HG02973 (cell line): ENCODE data around the gene TUFT1.
"Not testable (repeated sequence)": the region's sequence is repeated elsewhere in the genome, so short reads cannot be mapped to it uniquely, and the experiment has no call there.

Experiments
- ATAC-seq: cut with Tn5 transposase; IDR thresholded peaks from one replicate; pipeline ENCODE4 v1.9.1; 2021; ENCODE audit warnings: moderate library complexity; ENCODE audit not compliant: unreplicated experiment

TUFT1 gene

DNA sequence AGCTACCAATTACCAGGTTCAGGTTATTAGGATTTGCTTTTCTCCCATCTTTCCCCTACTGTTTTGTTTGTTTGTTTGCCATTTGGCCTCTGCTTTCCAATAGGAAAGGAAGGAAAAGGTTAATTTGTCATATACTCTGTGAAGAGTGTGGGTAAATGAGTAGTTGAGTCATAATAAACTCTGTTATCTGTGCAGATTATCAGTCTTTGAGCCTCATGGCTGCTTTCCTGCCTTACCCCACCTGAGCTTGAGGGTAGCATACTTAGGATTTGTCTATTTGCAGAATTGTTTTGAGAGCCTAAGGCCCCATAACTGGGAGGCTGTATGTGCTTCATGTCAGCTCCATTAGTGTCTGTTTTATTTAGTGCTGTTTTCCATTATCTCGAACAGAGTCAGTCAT is 38.8 kb downstream of the TUFT1 start:
- ATAC-seq, result no peak

- ATAC-seq, result no peak
Observed at GRCh38 chr1:151579436-151580225, 39.5 kb downstream of the TUFT1 start.

DNA sequence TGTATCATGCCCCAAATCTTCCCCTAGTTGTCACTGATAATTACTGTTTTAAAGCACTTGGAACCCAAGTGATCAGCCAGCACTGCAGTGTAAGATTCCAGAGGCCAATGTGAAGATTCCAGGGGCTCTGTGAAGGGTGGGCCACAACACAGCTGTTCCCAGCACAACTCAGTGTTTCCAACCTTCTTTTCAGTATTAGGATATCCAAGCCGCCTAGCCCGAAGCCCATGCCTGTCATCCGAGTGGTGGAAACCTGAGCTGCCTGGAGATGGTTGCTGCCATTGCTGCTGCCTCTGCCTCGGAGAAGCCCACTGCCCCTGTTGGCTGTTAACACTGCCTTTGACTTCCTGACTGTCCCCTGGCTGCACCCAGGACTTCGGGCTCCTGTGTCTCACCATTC is 41.3 kb downstream of the TUFT1 start:
- no peak for ATAC-seq

GRCh38 chr1:151581921-151582320 is 41.8 kb downstream of the TUFT1 start:
- no peak for ATAC-seq

DNA sequence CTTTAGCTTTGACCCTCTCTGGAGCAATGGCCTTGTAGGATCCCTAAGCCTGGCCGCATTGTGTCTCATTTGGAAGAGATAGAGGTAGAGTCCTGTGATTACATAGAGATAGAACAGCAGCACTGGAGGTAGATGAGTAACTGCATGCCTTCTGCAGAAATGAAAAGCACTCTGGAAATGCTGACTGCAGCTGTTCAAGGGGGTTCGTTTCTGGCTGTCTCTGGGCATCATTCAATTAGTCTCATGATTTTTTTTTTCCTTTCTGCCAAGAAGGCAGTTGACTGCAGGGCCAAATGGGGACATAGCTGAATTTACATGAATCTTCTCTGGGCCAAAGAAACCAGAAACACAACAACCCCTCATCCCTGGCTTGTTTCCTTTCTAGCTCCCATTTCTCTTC is 43.7 kb downstream of the TUFT1 start:
- no peak for ATAC-seq

DNA sequence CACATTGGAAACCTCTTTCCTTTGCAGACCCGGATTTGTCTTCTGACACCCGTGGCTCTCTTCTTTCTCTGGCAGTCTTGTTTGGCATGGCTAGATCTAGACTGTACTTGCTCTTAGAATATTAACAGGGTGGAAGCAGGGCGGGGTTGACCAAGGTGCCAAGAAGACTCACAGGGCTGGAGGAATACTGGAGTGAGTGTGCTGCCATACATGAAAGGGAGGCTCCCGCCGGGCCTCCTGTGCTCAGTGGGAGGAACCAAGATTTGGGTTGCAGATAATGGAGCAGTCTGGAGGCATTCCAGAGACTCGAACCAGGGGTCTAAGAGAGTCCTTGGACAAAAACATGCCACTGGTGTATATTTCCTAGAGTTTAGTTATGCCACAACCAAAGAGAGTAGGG is 44.2 kb downstream of the TUFT1 start:
- ATAC-seq, result no peak

- ATAC-seq, result no peak
Observed at GRCh38 chr1:151584780-151585179, 44.7 kb downstream of the TUFT1 start.

DNA sequence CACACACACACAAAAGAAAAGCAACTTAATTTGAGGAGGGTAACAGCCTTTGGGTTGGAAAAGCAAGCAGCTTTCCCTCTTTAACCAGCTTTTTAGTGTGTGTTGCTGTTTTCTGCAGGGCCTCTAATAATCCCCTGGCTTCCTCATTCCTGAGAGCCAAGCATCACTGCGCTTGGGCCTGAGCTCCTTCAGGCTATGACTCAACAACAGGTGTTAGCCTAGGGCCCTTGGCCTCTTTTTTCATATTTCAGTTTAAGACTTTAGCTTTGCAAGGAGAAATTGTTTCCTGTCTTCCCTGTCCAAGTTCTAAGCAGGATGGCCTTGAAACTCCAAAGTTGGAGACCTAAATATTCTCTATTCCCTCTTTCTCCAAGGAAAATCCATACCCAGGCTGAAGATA is 45.5 kb downstream of the TUFT1 start:
- no peak for ATAC-seq

GRCh38 chr1:151590961-151591360 is 50.9 kb downstream of the TUFT1 start:
- ATAC-seq, result no peak

DNA sequence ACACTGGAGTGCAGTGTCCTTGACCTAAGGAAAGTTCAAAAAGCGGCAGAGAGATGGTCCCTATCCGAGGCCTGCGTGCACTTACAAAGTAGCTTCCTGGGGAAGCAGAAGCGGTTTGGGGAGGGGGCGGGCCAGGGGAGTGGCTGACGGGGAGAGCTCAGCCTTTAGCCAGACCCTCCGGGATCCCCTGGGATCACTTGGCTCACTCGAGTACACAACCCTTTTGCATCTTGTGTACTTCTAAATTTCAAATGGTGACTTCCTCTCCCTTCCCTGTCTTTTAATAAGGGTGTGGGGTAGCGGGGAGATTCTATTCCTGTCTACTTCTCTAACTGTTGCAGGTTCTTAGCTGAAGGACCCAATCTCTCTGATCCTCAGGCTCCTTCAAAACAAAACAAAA is 53.6 kb downstream of the TUFT1 start:
- ATAC-seq, result no peak

- ATAC-seq, result no peak
Observed at GRCh38 chr1:151594143-151594625, 54.1 kb downstream of the TUFT1 start.

- ATAC-seq, result no peak
Observed at GRCh38 chr1:151596166-151596953, 56.3 kb downstream of the TUFT1 start.

DNA sequence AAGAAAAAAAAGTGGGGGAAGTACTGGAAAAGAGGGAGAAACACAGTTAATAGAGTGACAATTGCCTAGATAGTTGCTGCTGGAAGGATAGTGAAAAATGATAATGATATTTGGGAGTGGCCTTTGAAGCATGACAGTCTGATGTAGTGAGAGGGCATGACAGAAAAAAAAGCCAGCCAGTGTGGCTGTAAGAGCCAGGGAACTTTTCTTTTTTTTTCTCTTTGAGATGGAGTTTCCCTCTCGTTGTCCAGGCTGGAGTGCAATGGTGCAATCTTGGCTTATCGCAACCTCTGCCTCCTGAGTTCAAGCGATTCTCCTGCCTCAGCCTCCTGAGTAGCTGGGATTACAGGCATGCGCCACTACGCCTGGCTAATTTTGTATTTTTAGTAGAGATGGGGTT is 62.4 kb downstream of the TUFT1 start:
- ATAC-seq, result not testable (repeated sequence)

- ATAC-seq, result no peak
Observed at GRCh38 chr1:151604291-151604690, 64.2 kb downstream of the TUFT1 start.

- ATAC-seq, result no peak
Observed at GRCh38 chr1:151606384-151606783, 66.3 kb downstream of the TUFT1 start.

DNA sequence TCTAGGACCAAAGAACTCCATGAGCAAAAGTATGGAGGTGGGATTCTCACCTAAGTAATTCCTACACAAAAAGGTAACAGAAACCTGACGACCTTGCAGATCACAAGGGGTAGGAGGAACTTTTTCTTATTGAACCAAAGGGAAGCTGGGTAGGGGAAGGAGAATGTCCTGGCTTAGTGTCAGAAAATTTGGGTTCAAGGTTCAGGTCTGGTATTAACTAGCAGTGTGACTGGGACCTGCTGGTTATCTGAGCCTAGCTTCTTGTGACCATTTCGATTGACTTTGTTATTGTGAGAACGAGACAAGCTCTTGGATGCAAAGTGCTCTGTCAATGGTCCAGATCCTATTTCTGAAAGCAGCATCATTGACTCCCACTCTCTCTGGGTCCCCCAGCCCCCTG is 66.7 kb downstream of the TUFT1 start:
- ATAC-seq, result no peak

- ATAC-seq, result no peak
Observed at GRCh38 chr1:151610142-151610541, 70.0 kb downstream of the TUFT1 start.

GRCh38 chr1:151611288-151611790 is 71.2 kb downstream of the TUFT1 start:
- ATAC-seq, result no peak

DNA sequence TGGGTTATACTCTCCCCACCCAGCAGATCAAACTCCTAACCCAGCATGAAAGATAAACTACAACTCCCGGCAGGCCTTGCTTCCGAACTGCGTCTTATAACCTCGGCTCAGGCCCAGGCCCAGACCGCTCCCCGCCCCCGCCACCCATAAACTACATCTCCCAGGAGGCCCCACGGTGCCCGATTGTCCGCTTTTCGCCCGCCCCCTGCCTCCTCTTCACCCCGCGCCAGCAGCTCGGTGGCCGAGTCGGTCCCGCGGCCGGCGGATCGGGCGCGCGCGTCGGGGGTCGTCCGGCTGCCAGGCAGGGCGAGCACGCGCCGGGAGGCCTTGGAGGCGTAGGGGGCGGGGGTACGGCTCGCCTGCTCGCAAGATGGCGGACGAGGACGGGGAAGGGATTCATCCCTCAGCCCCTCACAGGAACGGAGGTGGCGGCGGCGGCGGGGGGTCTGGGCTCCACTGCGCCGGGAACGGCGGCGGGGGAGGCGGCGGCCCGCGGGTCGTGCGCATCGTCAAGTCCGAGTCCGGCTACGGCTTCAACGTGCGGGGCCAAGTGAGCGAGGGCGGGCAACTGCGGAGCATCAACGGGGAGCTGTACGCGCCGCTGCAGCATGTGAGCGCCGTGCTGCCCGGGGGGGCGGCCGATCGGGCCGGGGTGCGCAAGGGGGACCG is 71.9 kb downstream of the TUFT1 start, which contains the start of gene SNX27:
SNX27 (plus strand) TSS at position 219 of the 669 bp plus-strand sequence; CDS start at position 371, 152 bp downstream.
- ATAC-seq, result peak; percentile 92

DNA sequence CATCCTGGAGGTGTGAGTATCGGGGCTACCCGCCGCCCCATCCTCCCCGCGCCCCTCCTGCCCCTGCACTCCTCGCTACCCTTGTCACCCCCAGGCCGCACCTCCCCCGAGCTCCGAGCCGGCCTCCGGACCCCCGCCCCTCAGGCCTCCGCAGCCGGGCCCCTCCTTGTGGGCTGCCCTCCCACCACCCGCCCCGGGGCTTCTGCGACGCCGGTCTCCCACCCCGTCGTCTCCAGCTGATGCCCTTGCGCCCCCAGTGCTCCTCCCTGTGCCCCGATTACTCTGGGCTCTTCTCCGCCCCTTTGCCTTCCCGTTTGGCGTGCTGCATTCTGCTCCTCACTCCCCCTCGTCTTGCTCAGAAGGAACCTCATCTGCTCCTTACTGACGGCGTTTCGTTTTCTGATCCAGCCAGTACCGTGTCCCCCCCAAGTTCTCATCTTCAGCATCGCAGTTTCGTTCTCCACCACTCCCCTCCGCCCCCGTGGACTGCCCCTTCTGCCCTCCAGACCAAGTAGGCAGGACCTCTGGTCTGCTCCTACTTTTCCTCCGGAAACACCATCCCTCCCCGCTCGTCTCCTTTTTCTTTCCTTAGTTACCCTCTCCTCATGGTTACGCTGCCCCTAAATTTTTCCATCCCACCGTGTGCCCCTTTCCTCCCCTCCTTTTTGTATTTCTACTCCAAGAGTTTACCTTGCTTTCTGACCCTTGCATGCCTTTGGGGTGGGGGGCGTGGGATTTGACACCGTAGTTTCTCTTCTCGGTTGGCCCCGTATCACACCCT is 72.6 kb downstream of the TUFT1 start:
- ATAC-seq, result no peak
